ENCODE results near the gene SYNPO2. TPM values are rescaled to one million over a fixed set of nuclear protein-coding genes. Genes with fewer than 3 reads are reported as not detected.
"Not testable (repeated sequence)": the region's sequence is repeated elsewhere in the genome, so short reads cannot be mapped to it uniquely, and the experiment has no call there.

The SYNPO2 gene
- total RNA-seq, 1 experiment from 2014 or later, result 1.2 TPM

DNA sequence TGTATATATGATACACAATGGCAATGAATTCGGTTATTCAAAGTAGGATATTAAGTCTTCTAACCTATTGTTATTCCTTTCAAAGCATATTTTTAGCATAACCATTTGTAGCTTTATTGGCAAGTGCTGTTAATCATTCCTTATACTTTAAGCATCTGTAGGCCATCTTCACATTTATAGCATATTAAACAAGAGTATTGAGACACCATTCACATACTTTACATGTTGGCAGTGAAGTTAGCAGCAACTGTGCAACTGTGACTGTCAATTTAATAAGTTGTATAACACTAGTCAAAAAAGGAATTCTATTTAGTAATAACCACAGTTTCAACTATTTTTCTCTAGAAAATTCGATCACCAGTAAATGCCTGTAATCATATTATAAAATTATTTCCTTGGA is 139.6 kb downstream of the SYNPO2 start:
- DNase-seq (ENCODE audit: extremely low read depth, low read depth), result no peak

DNA sequence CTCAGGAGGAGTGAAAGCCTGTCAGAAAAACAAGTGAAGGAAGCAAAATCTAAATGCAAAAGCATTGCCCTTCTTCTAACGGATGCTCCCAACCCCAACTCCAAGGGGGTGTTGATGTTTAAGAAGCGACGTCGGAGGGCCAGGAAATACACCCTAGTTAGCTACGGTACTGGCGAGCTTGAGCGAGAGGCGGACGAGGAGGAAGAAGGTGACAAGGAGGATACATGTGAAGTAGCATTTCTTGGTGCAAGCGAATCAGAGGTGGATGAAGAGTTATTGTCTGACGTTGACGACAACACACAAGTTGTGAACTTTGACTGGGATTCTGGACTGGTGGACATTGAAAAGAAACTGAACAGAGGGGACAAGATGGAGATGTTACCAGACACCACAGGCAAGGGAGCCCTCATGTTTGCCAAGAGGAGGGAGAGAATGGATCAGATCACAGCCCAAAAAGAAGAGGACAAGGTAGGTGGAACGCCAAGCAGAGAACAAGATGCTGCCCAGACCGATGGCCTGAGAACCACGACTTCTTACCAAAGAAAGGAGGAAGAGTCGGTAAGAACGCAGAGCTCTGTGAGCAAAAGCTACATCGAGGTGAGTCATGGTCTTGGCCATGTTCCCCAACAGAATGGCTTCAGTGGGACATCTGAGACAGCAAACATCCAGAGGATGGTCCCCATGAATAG is 141.3 kb downstream of the SYNPO2 start:
- DNase-seq (ENCODE audit: extremely low read depth, low read depth), result no peak

DNA sequence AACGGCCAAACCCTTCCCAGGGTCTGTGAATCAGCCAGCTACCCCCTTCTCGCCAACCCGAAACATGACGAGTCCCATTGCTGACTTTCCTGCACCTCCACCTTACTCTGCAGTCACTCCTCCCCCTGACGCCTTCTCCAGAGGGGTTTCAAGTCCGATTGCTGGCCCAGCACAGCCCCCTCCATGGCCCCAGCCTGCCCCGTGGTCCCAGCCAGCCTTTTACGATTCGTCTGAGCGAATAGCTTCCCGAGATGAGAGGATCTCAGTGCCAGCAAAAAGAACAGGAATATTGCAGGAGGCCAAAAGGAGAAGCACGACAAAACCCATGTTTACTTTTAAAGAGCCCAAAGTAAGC is 141.9 kb downstream of the SYNPO2 start:
- no peak for DNase-seq (ENCODE audit: extremely low read depth, low read depth)

DNA sequence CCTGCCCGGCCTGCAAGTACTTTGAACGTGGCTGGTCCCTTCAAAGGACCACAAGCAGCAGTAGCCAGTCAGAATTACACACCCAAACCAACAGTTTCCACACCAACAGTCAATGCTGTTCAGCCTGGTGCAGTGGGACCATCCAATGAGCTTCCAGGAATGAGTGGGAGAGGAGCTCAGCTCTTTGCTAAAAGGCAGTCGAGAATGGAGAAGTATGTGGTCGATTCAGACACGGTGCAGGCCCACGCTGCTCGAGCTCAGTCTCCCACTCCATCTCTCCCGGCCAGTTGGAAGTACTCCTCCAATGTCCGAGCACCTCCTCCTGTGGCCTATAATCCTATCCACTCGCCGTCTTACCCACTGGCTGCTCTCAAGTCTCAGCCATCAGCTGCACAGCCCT is 142.6 kb downstream of the SYNPO2 start:
- no peak for DNase-seq (ENCODE audit: extremely low read depth, low read depth)

DNA sequence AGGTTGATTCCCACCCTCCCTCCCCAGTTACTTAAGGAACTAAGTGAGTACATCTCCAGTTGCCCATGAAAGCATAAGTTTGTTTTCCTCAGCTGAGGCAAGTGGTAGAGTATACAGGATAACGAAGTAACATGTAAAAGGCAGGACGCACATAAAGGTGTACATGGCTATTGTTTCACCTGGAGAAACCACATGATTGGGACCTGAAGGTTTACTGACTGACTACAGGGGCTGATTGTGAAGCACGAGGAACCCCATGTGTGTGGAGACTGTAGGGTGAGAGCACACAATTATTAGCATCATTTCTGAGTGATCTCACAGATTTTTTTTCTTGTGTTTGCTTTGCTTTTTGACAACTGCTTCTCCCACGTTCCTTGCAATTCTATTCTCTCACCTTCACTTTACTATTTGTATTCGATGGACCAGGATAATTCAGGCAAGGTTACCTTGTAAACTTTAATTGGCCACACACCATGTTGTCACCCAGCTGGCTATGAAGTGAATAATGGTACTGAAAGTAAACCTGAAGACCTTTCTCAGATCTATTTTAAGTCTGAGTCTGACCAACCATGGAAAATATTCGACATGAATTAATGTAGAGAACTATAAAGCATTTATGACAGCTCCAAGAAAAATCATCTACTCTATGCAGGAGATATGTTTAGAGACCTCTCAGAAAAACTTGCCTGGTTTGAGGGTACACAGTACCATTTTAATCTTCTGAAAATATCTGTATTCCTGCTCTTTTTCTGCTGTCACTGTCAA is 144.4 kb downstream of the SYNPO2 start:
- no peak for DNase-seq (ENCODE audit: extremely low read depth, low read depth)

DNA sequence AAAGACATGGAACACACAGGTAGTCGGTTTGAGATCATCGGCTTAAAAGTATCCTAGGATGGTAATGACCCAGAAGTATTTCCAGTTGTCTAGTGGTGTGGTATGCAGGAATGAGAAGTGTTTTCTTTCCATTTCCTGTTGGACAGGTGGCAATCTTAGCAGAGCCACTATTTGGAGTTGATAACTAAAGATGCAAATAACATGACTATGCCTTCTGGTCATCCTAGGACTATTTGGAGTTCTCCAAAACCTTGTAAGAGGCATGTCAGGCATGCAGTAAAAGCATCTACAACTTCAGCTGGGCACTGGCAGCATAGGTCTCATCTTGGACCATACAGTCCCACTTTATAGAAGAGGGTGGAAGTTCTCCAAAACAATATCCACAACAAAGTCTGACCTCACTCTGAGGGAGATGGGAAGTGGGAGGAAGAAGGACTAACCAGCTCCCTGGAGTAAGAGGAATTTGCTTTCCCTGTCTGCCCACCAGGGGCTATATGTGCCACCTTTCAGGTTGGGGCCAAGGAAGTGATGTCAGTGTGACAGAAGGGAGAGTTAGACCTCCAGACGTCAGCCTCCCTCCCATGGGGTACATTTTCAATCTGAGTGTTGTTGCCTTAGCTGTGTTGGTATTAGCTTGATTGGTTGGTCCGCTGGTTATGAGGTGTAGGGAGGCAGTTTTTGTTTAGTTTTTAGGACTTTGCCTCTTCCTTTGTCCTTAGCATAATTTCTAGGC is 145.8 kb downstream of the SYNPO2 start:
- no peak for DNase-seq (ENCODE audit: extremely low read depth, low read depth)

DNA sequence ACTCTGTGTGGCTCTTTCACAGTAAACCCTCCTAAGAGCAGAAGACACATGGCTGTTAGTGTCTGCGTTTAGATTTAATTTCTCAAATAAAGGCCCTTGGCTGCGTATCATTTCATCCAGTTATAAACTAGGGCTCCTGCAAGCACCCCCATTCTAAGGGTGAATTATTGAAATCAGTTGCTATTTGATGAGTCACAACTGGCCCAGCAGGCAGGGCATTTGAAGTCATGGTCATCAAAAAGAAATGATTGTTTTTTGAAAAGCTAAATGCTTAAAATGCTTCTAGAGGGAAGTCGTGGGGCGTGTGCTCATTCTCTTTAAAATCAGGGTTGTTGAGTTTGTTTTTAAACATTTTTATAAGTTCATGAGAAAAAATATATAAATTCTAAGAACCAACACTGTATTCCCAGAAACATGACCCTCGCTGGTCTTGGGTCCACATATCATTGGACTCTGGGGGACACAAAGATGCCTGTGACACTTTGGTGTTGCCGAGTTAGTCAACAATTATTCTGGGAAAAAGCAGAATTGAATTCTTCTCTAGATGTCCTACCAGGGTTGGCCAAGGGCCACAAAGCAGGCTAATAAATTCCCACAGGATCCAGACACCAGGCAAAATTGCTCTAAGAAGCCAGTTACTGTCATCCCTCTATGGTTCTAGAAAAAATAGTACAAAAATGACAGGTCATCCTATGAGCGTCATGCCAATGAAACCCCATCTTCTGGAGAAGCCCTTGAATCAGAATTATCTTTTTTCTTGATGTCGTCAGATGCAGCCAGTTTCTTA is 147.5 kb downstream of the SYNPO2 start:
- DNase-seq (ENCODE audit: extremely low read depth, low read depth), result no peak

DNA sequence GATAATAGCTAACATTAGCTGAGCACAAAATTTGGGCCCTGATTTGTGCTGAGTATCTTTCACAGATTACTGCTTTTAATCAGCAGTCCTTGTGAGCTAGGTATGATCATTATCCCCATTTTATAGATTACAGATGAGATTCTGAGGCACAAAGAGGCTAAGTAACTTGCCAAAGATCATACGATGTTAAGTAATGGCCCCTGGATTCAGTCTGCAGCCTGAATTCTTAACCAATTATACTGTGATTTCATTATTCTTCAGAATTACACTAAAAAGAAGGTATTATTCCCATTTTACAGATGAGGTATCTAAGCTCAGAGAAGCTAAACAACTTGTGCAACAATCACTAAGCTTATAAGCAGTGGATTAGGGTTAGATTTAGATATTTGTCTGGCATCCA is 149.1 kb downstream of the SYNPO2 start:
- DNase-seq (ENCODE audit: extremely low read depth, low read depth), result no peak

DNA sequence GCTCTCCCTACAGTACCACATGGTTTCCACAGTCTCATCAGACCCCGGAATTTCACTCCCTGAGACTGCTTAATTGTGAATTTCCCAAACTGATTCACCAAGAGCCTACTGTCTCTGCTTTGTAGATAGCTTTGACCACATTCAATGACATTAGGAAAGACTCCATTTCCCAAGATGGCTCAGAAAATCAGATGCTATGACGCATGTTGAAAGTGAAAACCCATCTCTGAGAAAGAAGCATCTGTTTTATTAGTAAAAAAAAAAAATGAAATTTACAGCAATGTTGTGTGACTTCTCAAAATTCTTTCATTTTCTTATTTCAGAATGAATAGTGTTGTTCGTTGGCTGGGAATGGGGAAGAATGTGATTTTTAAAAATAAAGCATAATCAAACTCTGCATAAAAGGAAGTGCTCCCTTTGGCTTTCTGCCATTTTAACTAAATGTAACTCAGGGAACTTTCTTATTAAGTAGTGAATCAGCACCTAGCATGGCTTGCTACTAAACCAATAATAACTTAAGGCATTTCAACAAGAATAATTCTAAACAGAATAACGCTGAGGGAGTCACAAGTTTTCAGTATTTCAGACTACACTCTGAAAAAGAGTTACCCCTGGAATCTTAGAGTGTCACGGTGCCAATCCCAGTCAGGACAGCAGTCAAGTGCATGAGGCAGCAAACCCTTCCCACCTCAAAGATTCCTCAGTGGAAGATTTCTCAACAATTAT is 149.6 kb downstream of the SYNPO2 start:
- no peak for DNase-seq (ENCODE audit: extremely low read depth, low read depth)

DNA sequence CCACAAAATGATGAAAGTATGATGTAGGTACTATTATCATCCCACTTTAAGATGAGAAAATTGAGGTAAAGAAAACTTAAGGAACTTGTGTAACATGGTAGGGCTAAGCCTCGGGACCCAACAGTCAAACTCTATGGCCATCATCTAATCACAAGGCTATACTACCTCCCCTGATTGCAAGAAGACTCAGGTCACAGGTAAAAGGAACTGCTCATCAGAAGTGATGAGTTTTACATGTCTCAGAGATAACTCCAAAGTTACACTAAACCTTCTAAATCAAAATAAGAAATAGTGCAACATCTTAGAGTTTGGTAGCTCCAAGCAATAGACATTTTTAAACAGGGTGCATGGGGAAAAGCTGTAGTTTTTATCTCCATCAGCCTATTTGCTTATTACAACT is 150.5 kb downstream of the SYNPO2 start:
- no peak for DNase-seq (ENCODE audit: extremely low read depth, low read depth)

DNA sequence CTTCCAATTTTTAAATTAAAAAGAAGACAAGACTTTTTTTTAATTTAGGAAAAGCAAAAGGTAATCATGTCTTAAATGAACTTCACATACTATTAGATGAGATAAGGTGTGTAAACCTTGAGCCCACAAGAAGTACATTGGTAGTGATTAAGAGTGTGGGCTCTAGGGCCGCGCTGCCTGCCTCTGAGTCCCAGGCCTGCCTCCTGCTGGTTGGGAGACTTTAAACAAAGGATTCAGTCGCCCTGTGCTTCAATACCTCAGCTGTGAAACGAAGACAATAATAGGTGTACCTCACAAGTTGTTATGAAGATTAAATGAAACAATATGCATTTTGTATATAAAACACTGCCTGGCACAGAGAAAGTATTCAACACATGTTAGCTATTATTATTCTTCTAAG is 151.1 kb downstream of the SYNPO2 start:
- no peak for DNase-seq (ENCODE audit: extremely low read depth, low read depth)

DNA sequence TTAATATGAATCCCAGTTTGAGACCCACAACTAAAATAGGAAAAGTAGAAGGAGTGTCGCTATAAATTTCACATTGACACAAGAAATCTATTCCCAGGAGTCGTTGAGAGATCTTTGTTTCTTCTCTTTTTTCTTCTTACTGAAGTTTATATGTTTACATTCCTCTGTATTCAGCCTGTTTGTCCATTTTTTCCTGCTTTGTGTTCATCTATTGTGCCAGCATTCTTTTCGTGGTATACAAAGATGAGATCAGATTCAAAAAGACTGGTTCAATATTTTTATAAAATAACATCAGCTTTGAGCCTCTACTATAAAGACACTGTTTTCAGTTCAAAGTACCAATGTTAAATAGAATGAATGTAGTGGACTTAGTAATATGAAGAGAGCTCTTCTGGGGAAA is 151.6 kb downstream of the SYNPO2 start:
- DNase-seq (ENCODE audit: extremely low read depth, low read depth), result no peak

DNA sequence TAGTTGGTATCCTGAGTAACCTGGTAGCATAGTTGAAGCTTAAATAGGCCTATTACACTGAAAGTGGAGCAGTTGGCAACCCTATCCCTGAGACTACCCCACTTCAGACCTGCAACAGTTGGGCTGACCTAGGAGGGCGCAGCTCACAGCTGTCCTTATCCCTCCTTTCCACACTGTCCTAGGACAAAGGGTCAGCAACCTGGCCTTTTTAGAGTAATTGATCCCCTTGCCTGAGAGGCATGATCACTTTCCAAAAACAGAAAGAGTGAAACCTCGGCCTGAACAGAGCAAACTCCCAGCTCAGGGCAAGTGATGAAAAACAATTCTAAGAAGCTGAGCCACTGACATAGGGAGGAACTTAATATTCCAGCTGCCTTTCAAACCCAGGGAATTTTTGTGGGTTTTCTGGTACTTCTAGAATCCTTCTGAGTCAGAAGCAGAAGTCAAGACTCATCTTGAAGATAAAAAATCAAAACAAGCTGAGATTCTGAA is 152.1 kb downstream of the SYNPO2 start:
- no peak for DNase-seq (ENCODE audit: extremely low read depth, low read depth)

DNA sequence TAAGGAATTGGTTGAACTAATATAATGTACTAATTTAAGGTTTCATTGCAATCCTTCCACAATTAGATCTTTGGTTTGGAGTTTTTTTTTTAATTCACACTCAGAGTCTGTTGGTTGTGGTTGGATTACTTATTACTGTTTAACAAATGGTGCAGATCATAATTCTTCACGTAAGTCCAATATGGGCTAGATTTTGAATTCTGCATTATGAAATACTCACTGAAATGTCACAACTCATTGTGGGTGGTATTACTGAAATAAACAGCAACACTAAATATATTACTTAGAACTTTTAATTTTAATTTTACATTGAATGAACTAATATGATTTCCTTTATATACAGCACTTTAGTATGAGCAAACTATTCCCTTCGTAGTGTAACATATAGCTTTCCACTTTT is 152.7 kb downstream of the SYNPO2 start:
- DNase-seq (ENCODE audit: extremely low read depth, low read depth), result no peak

DNA sequence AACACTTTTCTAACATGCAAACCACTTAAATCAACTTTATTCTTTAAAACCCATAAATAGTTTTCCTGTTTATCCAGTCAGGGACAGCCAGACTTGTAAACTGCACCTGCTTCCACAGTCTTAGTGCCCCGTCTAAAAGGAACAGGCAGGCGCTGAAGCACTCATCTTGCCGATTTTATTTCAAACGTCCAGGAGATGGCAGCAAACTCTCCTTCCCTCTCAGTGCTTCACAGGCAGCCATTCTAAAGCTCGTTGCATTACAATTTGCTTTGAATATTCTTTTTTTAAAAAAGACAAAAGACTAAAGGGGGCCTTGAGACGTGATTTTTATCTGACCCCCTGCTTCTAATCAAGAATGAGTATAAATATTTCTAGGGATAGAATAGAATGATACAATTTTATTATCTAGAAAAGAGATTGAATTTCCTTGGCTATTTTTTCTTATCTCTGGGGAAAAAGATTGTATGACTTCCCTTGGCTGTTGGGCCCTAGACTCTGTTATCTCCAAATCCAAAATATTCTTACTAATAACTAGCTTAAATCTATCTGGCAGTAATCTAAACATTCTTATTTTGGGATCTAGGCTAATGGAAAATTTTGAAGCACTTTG is 153.4 kb downstream of the SYNPO2 start:
- peak; percentile 67 for DNase-seq (ENCODE audit: extremely low read depth, low read depth)

DNA sequence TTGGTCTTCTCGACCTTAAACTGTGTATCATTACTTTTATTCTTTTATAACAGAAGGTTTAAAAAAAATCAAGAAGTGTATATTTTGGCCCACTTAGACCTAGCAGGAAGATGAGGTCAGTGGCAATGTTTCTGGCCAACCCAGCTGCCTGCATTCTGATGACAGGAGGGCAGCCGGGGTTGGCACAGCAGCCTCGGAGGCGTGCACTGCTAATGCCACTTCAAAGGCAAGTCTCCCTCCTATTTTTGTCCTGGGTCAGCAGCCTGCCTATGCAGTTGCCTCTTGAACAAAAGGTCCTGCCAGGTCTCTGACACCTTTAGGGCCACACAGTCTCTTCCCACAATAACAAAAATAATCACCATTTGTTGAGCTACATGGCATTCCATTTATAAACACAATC is 157.6 kb downstream of the SYNPO2 start:
- no peak for DNase-seq (ENCODE audit: extremely low read depth, low read depth)

DNA sequence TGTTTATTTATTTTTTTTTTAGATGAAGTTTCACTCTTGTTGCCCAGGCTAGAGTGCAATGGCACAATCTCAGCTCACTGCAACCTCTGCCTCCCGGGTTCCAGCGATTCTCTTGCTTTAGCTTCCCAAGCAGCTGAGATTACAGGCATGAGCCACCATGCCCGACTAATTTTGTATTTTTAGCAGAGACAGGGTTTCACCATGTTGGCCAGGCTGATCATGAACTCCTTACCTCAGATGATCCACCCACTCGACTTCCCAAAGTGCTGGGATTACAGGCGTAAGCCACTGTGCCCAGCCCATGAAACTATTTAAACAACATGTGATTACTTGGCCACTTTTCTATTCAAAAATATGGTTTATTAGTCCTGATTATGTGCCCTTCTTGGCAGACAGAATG is 158.4 kb downstream of the SYNPO2 start:
- not testable (repeated sequence) for DNase-seq (ENCODE audit: extremely low read depth, low read depth)

DNA sequence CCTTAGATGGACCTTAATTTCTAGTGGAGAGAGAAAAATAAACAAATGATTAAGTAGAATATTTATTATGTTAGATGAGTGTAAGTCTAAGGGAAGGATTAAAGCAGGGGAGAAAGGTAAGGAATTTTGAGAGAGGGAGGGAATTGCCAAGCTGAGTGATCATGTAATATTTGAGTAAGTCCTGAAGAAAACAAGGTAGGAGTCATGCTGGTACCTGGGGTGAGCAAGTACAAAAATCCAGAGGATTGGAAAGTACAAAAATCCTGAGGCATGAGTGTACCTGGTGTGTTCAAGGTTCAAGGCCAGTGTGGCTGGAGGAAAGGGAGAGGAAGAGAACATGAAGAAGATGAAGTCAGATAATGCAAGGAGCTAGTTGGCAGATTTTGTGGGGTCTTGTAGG is 159.8 kb downstream of the SYNPO2 start:
- DNase-seq (ENCODE audit: extremely low read depth, low read depth), result no peak

DNA sequence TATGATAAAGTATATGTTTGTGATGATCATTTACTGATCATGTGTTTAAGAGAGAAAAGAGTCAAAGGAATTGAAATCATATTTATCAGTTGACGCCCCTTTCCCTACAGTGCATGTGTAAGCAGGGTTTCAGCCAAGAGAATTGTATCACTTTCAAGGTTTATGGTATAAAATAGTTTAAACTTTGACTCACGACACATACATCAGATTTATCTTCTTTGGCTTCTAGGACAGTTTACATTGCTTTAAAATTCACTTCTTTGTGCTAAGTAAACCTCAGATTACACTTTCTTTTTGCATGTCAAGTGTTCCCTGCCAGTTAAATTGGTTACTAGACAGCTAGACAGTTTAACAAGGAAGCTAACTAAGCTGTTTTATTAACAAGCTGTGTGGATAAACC is 160.7 kb downstream of the SYNPO2 start:
- no peak for DNase-seq (ENCODE audit: extremely low read depth, low read depth)

Measured in NCI-H460 (cell line).